ENCODE measurements around the gene PEPD. TPM values are rescaled to one million over a fixed set of nuclear protein-coding genes. Genes with fewer than 3 reads are reported as not detected.

The PEPD gene
- total RNA-seq, 3 donors from 2014 or later, result 54.2 to 57.2 (median 55.1) TPM

- Mint-ChIP-seq H3K27me3 (ENCODE audit: low read depth) (no peaks in the 10 kb centered on the region), H3K4me1 (ENCODE audit: low read depth) (no peaks in the 10 kb centered on the region), H3K4me3 (no peak overlapping the region), H3K36me3 (ENCODE audit: insufficient read depth) (peaks cover 21% of the 10 kb centered on the region), H3K9me3 (no peaks in the 10 kb centered on the region)
- ATAC-seq (no peak), DNase-seq (no peak)
Measured at GRCh38 chr19:33472691-33473652, 48.6 kb downstream of the PEPD start.

DNA sequence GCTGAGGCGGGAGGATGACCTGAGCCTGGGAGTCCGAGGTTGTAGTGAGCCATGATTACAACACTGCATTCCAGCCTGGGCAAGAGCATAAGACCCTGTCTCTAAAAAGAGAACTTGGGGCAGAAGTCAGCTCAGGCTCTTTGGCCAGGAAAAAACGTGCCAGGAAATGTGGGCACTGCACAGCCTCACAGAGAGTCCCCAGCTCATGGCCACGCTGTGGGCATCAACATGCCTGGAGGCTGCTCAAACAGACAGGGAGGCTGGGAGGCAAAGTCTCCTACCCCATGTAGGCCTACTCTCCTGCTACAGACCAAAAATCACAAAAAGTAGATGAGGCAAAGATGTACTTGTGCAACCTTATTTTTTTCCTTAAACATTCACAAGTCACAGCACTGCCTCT is 49.4 kb downstream of the PEPD start:
- no peak for ATAC-seq
- no peak for DNase-seq
- Mint-ChIP-seq H3K9me3 (no peaks in the 10 kb centered on the region), H3K27me3 (ENCODE audit: low read depth) (no peaks in the 10 kb centered on the region), H3K4me1 (ENCODE audit: low read depth) (no peaks in the 10 kb centered on the region), H3K36me3 (ENCODE audit: insufficient read depth) (peaks cover 17% of the 10 kb centered on the region), H3K4me3 (no peak overlapping the region)

DNA sequence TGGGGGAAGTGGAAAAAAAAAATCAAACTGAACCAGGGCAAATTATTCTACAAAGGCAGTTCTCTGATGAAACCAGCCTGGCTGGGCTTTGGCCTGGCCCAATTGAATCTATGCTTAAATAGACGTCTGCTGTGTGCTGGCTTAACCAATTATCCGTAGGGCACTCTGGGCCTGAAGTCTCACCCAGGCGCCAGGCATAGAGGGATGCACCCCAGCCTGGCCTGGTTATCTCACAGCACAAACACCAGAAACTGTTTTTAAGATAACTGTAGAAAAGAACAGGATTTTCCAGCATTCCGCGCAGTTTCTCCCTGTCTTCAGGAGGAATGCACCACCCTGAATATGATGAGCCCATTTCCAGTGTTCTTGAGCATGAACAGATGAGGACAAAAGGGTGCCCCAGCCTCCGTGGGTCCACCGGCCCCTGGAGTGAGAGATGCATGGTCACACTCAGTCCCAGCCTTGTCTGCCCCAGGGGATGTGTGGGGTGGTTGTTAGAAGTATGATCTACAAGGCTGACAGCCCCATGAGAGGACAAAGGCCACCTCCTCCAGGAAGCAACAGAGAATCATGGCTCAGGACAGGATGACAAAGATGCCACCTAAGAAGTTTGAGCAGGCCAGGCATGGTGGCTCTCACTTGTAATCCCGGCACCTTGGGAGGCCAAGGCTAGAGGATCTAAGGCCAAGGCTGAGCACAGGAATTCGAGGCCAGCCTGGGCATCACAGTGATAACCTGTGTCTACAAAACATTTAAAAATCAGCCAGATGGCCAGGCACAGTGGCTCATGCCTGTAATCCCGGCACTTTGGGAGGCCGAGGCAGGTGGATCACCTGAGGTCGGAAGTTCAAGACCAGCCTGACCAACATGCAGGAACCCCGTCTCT is 50.2 kb downstream of the PEPD start:
- Mint-ChIP-seq H3K36me3 (ENCODE audit: insufficient read depth) (peaks cover 13% of the 10 kb centered on the region), H3K27me3 (ENCODE audit: low read depth) (no peaks in the 10 kb centered on the region), H3K4me1 (ENCODE audit: low read depth) (no peaks in the 10 kb centered on the region), H3K4me3 (no peak overlapping the region), H3K9me3 (no peaks in the 10 kb centered on the region)
- ATAC-seq (no peak), DNase-seq (no peak)

- H3K4me1 Mint-ChIP-seq (ENCODE audit: low read depth), result no peaks in the 10 kb centered on the region
- H3K36me3 Mint-ChIP-seq (ENCODE audit: insufficient read depth), result peaks cover 9% of the 10 kb centered on the region
- ATAC-seq (no peak), DNase-seq (no peak)
- no peaks in the 10 kb centered on the region for H3K27me3 Mint-ChIP-seq (ENCODE audit: low read depth)
- no peaks in the 10 kb centered on the region for H3K9me3 Mint-ChIP-seq
- no peak overlapping the region for H3K4me3 Mint-ChIP-seq
Measured at GRCh38 chr19:33470686-33471085, 50.9 kb downstream of the PEPD start.

- ATAC-seq, result no peak
- H3K27me3 Mint-ChIP-seq (ENCODE audit: low read depth), result no peaks in the 10 kb centered on the region
- H3K9me3 Mint-ChIP-seq, result no peaks in the 10 kb centered on the region
- H3K36me3 Mint-ChIP-seq (ENCODE audit: insufficient read depth), result peaks cover 12% of the 10 kb centered on the region
- H3K4me1 Mint-ChIP-seq (ENCODE audit: low read depth), result no peaks in the 10 kb centered on the region
- no peak for DNase-seq
- no peak overlapping the region for H3K4me3 Mint-ChIP-seq
Measured at GRCh38 chr19:33470040-33470330, 51.6 kb downstream of the PEPD start.

DNA sequence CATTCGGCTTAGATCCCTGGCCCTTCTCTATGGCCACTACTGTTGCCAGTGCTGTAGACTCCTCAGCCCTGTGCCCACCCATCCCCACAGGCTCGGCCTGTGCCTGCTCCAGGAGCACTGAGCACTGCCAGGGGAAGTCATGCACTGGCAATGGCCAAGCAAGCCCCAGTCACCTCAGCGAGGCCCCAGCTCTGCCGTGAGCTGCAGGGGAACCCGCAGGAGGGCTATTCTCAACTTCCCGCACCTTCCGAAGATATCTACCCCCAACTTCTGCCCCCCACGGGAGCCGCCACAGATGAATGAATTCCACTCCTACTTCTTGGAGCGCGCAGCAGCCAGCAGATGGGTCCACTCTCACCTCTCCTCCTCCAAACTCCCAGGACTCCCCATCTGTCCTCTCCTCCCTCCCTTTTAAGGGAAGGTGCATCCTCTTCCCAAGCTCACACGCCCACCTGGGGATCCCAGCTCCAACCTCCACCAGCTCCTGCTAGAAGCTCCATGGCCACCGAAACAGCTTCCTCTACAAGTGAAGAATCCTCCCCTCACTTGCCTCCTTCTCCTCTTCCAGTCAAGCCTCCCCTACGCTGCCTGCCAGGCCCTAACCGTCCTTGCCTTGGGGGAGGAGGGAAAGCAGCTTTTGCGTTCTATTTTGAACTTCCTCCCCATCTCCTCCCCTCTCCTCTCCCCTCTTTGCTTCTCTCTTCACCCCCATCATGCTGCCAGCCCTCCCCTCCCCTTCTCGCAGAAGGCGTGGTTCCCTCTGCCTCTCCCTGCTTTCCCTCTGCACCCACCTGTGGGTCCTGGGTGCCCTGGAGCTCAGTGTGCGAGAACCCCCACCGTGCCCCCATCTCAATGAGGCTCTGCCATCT is 52.2 kb downstream of the PEPD start:
- Mint-ChIP-seq H3K36me3 (ENCODE audit: insufficient read depth) (peaks cover 11% of the 10 kb centered on the region), H3K4me3 (no peak overlapping the region), H3K4me1 (ENCODE audit: low read depth) (no peaks in the 10 kb centered on the region), H3K9me3 (no peaks in the 10 kb centered on the region), H3K27me3 (ENCODE audit: low read depth) (no peaks in the 10 kb centered on the region)
- ATAC-seq (no peak), DNase-seq (no peak)

DNA sequence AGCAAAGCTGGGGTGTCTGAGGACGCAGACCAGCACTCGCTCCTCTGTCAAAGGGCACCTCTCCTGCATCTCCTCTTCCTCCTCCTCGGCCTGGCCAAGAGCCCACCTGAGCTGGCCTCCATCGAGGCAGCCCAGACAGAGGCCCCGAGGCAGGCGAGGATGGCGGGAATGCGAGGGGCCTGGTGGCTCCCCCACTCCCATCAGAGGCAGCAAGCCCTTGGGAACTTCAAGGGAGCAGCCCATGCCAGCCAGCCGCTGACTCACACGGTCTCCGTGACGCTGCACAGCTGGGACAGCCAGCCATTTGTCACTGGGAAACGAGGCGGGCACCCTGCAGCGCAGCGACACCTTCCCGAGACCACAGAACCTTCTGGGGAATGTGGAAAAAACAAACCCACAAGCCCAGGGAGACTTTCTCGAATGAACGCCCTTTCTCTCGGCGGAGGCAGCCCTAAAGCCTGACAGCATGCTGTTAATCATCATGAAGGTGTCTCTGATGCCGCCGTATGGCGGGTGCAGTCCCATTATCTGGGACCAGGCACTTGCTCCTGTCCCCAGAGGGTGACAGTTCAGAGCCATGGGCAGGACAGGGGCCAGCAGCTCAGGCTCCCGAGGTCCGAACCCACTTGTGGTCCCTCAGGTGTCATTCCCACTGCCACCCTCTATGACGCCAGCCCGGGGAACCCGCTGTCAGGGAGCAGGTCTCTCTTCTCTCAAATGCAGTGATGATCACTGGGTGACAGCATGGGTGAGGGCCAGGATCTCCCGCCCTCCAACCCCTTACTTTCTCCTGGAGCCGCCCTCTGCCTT is 53.0 kb downstream of the PEPD start:
- ATAC-seq (no peak), DNase-seq (no peak)
- Mint-ChIP-seq H3K9me3 (no peaks in the 10 kb centered on the region), H3K4me3 (no peak overlapping the region), H3K27me3 (ENCODE audit: low read depth) (no peaks in the 10 kb centered on the region), H3K36me3 (ENCODE audit: insufficient read depth) (peaks cover 9% of the 10 kb centered on the region), H3K4me1 (ENCODE audit: low read depth) (no peaks in the 10 kb centered on the region)

DNA sequence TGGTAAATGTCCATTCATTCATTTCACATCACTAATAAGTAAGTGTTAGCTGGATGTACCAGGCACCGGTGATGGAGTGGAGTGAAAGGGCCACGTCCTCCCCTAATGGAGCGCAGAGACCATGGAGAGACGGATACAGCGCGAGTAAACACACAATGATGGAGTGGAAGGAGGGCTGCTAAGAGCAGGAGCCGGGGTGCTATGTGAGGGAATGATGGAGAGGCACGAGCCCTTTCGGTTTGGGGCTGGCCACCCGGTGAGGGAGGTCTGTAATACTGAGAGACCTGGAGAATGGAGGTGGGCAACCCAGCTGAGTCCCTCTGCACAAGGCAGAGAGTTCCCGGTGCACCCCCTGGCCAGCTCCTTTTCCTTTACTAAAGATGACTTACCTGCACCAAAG is 53.7 kb downstream of the PEPD start:
- no peaks in the 10 kb centered on the region for H3K9me3 Mint-ChIP-seq
- DNase-seq (no peak), ATAC-seq (no peak)
- H3K27me3 Mint-ChIP-seq (ENCODE audit: low read depth), result no peaks in the 10 kb centered on the region
- H3K36me3 Mint-ChIP-seq (ENCODE audit: insufficient read depth), result peaks cover 12% of the 10 kb centered on the region
- no peaks in the 10 kb centered on the region for H3K4me1 Mint-ChIP-seq (ENCODE audit: low read depth)
- H3K4me3 Mint-ChIP-seq, result no peak overlapping the region

GRCh38 chr19:33465834-33466233 is 55.8 kb downstream of the PEPD start:
- H3K4me1 Mint-ChIP-seq (ENCODE audit: low read depth), result no peaks in the 10 kb centered on the region
- no peaks in the 10 kb centered on the region for H3K9me3 Mint-ChIP-seq
- ATAC-seq, result no peak

DNA sequence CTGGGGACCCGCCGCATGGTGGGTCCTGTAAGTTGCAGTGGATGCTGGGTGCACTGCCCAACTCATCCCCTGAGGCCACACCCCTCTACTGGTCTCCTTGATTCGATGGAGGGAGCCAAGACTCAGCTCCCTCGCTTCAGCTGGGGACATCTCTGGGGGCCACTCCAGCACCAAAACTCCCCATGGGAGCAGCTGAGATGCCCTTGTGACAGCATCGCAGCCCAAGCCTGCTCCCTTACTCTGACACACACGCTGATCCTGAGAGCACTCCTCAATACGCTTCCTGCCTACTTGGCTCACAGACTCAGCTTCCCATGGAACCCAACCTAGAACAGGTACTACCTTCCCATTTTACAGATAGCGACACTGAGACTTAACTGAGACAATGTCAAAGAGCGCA is 56.2 kb downstream of the PEPD start:
- no peak overlapping the region for H3K4me3 Mint-ChIP-seq
- H3K27me3 Mint-ChIP-seq (ENCODE audit: low read depth), result no peaks in the 10 kb centered on the region
- ATAC-seq (no peak), DNase-seq (no peak)
- H3K36me3 Mint-ChIP-seq (ENCODE audit: insufficient read depth), result peaks cover 12% of the 10 kb centered on the region
- no peaks in the 10 kb centered on the region for H3K9me3 Mint-ChIP-seq
- no peaks in the 10 kb centered on the region for H3K4me1 Mint-ChIP-seq (ENCODE audit: low read depth)

More at GRCh38 chr19:33465834-33466233, 55.8 kb downstream of the PEPD start:
- H3K27me3 Mint-ChIP-seq (ENCODE audit: low read depth), result no peaks in the 10 kb centered on the region
- DNase-seq, result no peak
- H3K4me3 Mint-ChIP-seq, result no peak overlapping the region
- peaks cover 12% of the 10 kb centered on the region for H3K36me3 Mint-ChIP-seq (ENCODE audit: insufficient read depth)

- ATAC-seq (no peak), DNase-seq (no peak)
- Mint-ChIP-seq H3K4me3 (no peak overlapping the region), H3K4me1 (ENCODE audit: low read depth) (no peaks in the 10 kb centered on the region), H3K9me3 (no peaks in the 10 kb centered on the region), H3K36me3 (ENCODE audit: insufficient read depth) (peaks cover 15% of the 10 kb centered on the region), H3K27me3 (ENCODE audit: low read depth) (no peaks in the 10 kb centered on the region)
Measured at GRCh38 chr19:33464733-33465115, 56.9 kb downstream of the PEPD start.

- Mint-ChIP-seq H3K9me3 (no peaks in the 10 kb centered on the region), H3K27me3 (ENCODE audit: low read depth) (no peaks in the 10 kb centered on the region), H3K4me1 (ENCODE audit: low read depth) (no peaks in the 10 kb centered on the region), H3K36me3 (ENCODE audit: insufficient read depth) (peaks cover 15% of the 10 kb centered on the region), H3K4me3 (no peak overlapping the region)
- ATAC-seq, result no peak
- DNase-seq, result no peak
Measured at GRCh38 chr19:33464010-33464732, 57.4 kb downstream of the PEPD start.

- Mint-ChIP-seq H3K27me3 (ENCODE audit: low read depth) (no peaks in the 10 kb centered on the region), H3K9me3 (no peaks in the 10 kb centered on the region), H3K36me3 (ENCODE audit: insufficient read depth) (peaks cover 15% of the 10 kb centered on the region), H3K4me3 (no peak overlapping the region), H3K4me1 (ENCODE audit: low read depth) (no peaks in the 10 kb centered on the region)
- DNase-seq (no peak), ATAC-seq (no peak)
Measured at GRCh38 chr19:33463199-33463598, 58.4 kb downstream of the PEPD start.
